GM18951 (cell line): ENCODE data around the gene DDX3Y.

Experiments
- POLR2A ChIP-seq: IDR thresholded peaks from 4 replicates; pipeline ENCODE4 v1.6.1; 2011; ENCODE audit warnings: mild to moderate bottlenecking; ENCODE audit not compliant: insufficient read length, insufficient read depth; ENCODE audit errors: extremely low read depth
- in situ Hi-C: fragments of 300-500 bp; cut with MboI; formaldehyde crosslinking; loops from one replicate; pipeline ENCODE4 v1.12.0; 2022; ENCODE audit warnings: low sequenced_read_pairs, mixed read lengths, inconsistent platforms; ENCODE audit not compliant: unreplicated experiment

The DDX3Y gene

GRCh38 chrY:12904618-12905516 lies at the start of gene DDX3Y:
DDX3Y (plus strand) TSS chrY:12904868; CDS start chrY:12904937, 69 bp downstream.
- in situ Hi-C loops: no loop called here
- no peak for TF ChIP-seq POLR2A

- in situ Hi-C loops: no loop called here
- no peak for TF ChIP-seq POLR2A
Observed at GRCh38 chrY:12855791-12856275, 48.8 kb upstream of the DDX3Y start.

- in situ Hi-C loops: no loop called here
- no peak for TF ChIP-seq POLR2A
Observed at GRCh38 chrY:12867960-12868359, 36.7 kb upstream of the DDX3Y start.

GRCh38 chrY:12896973-12897372 lies 7.7 kb upstream of the DDX3Y start:
- in situ Hi-C loops: no loop called here
- TF ChIP-seq POLR2A: no peak

- TF ChIP-seq POLR2A: no peak
- in situ Hi-C loops: no loop called here
Observed at GRCh38 chrY:12898604-12899003, 6.1 kb upstream of the DDX3Y start.

GRCh38 chrY:12905517-12905872 lies 827 bp downstream of the DDX3Y start:
- in situ Hi-C loops: no loop called here

GRCh38 chrY:12905895-12906294 lies 1.2 kb downstream of the DDX3Y start:
- TF ChIP-seq POLR2A: no peak
- in situ Hi-C loops: no loop called here

More at GRCh38 chrY:12905517-12905872, 827 bp downstream of the DDX3Y start:
- no peak for TF ChIP-seq POLR2A

GRCh38 chrY:12913541-12913940 lies 8.9 kb downstream of the DDX3Y start:
- in situ Hi-C loops: no loop called here
- no peak for TF ChIP-seq POLR2A

GRCh38 chrY:12928043-12928442 lies 23.4 kb downstream of the DDX3Y start:
- no peak for TF ChIP-seq POLR2A
- in situ Hi-C loops: no loop called here

- no peak for TF ChIP-seq POLR2A
- in situ Hi-C loops: no loop called here
Observed at GRCh38 chrY:12941725-12942687, 37.3 kb downstream of the DDX3Y start.
